GM23338 (cell line): ENCODE measurements around the gene TPK1. TPM values are rescaled to one million over a fixed set of nuclear protein-coding genes. Genes with fewer than 3 reads are reported as not detected.
A peak's percentile ranks its signal among the peaks of the same experiment; 100 is the strongest.

Source experiments
- ATAC-seq: fragments of 200-7000 bp; cut with Tn5 transposase; 3 replicates; pipeline ENCODE4 v1.9.1; 2020
- DNase-seq: peaks from one replicate; pipeline ENCODE4 v3.0.0-alpha.2; 2015; ENCODE audit warnings: low spot score
- H2AFZ ChIP-seq: fragments of 200-600 bp; sonication (generic); 2 replicates; pipeline ENCODE4 v1.8.0; 2016; ENCODE audit warnings: antibody characterized with exemption, mild to moderate bottlenecking, moderate library complexity
- H3F3A ChIP-seq: fragments of 200-600 bp; sonication (generic); replicated peaks from 2 replicates; pipeline ENCODE4 v1.8.0; 2017; ENCODE audit warnings: antibody characterized with exemption, mixed run types, low read depth
- H3K27ac ChIP-seq: fragments of 200-600 bp; sonication (generic); 2 replicates; pipeline ENCODE4 v1.6.1; 2016; ENCODE audit warnings: low read depth
- H3K27me3 ChIP-seq: fragments of 200-600 bp; sonication (generic); 2 replicates; pipeline ENCODE4 v1.8.0; 2016; ENCODE audit warnings: mild to moderate bottlenecking, mixed run types, moderate library complexity; ENCODE audit not compliant: insufficient read depth
- H3K36me3 ChIP-seq: fragments of 200-600 bp; sonication (generic); 2 replicates; pipeline ENCODE4 v1.8.0; 2016; ENCODE audit warnings: mild to moderate bottlenecking; ENCODE audit not compliant: insufficient read depth
- H3K4me1 ChIP-seq: fragments of 200-600 bp; sonication (generic); 2 replicates; pipeline ENCODE4 v1.8.0; 2016; ENCODE audit warnings: mild to moderate bottlenecking, moderate library complexity; ENCODE audit not compliant: insufficient read depth
- H3K4me2 ChIP-seq: fragments of 200-600 bp; sonication (generic); 2 replicates; pipeline ENCODE4 v1.7.1; 2017; ENCODE audit warnings: mixed run types
- H3K4me3 ChIP-seq: fragments of 200-600 bp; sonication (generic); 2 replicates; pipeline ENCODE4 v1.6.1; 2016; ENCODE audit warnings: mixed run types
- H3K79me2 ChIP-seq: fragments of 200-600 bp; sonication (generic); replicated peaks from 2 replicates; pipeline ENCODE4 v1.8.0; 2017; ENCODE audit warnings: mild to moderate bottlenecking; ENCODE audit not compliant: insufficient read depth
- H3K9me2 ChIP-seq: fragments of 200-600 bp; sonication (generic); 2 replicates; pipeline ENCODE4 v1.8.0; 2017; ENCODE audit not compliant: insufficient read depth
- H4K20me1 ChIP-seq: fragments of 200-600 bp; sonication (generic); replicated peaks from 2 replicates; pipeline ENCODE4 v1.8.0; 2017; ENCODE audit warnings: mild to moderate bottlenecking; ENCODE audit not compliant: insufficient read depth
- H3K27ac Mint-ChIP-seq: 2 replicates; pipeline ENCODE4 v1.8.0; 2020; ENCODE audit warnings: inconsistent platforms, mild to moderate bottlenecking, moderate library complexity, mixed read lengths
- H3K27me3 Mint-ChIP-seq: 3 replicates; pipeline ENCODE4 v1.8.0; 2022; ENCODE audit warnings: low read depth, mild to moderate bottlenecking, moderate library complexity, mixed read lengths, inconsistent platforms; ENCODE audit not compliant: insufficient read depth, poor library complexity
- H3K36me3 Mint-ChIP-seq: 3 replicates; pipeline ENCODE4 v1.8.0; 2021; ENCODE audit warnings: low read depth, mild to moderate bottlenecking, inconsistent platforms, moderate library complexity, mixed read lengths
- H3K4me1 Mint-ChIP-seq: 3 replicates; pipeline ENCODE4 v1.8.0; 2020; ENCODE audit warnings: mild to moderate bottlenecking, inconsistent platforms, mixed read lengths
- H3K4me3 Mint-ChIP-seq: 3 replicates; pipeline ENCODE4 v1.8.0; 2021; ENCODE audit warnings: moderate library complexity, mild to moderate bottlenecking, inconsistent platforms, mixed read lengths
- H3K9me3 Mint-ChIP-seq: 3 replicates; pipeline ENCODE4 v1.8.0; 2020; ENCODE audit warnings: moderate library complexity, mild to moderate bottlenecking, inconsistent platforms, mixed read lengths
- CREB1 ChIP-seq: fragments of 250-450 bp; sonication (Bioruptor Pico); IDR thresholded peaks from 2 replicates; pipeline ENCODE4 v1.5.0; 2020; ENCODE audit warnings: low read depth, mild to moderate bottlenecking, moderate library complexity
- CTCF ChIP-seq, 2 experiments: fragments of 200-600 bp in 1 of 2; sonication (generic) in 1 of 2; conservative IDR thresholded peaks; 2 replicates each; pipeline versions ENCODE4 v1.5.1 to v1.6.1; 2016 to 2017; ENCODE audit warnings: antibody characterized with exemption in 2 of 2, low read depth in 2 of 2, mild to moderate bottlenecking in 2 of 2, moderate library complexity in 1 of 2
- ETS1 ChIP-seq: IDR thresholded peaks from 2 replicates; pipeline ENCODE4 v1.6.1; 2016; ENCODE audit warnings: antibody characterized with exemption
- JUNB ChIP-seq: IDR thresholded peaks from one replicate; pipeline ENCODE4 v1.6.1; 2016; ENCODE audit warnings: antibody characterized with exemption; ENCODE audit not compliant: unreplicated experiment
- NANOG ChIP-seq: IDR thresholded peaks from 2 replicates; pipeline ENCODE4 v1.6.1; 2016; ENCODE audit warnings: antibody characterized with exemption, borderline replicate concordance
- POLR2AphosphoS5 ChIP-seq: IDR thresholded peaks from 2 replicates; pipeline ENCODE4 v1.6.1; 2016; ENCODE audit warnings: antibody characterized with exemption, low read depth
- ZNF331 ChIP-seq: fragments of 250-450 bp; sonication (Bioruptor Pico); IDR thresholded peaks from 2 replicates; pipeline ENCODE4 v1.5.0; 2020; ENCODE audit warnings: low read depth, mild to moderate bottlenecking, moderate library complexity
- ZNF462 ChIP-seq: fragments of 250-450 bp; sonication (Bioruptor Pico); IDR thresholded peaks from 2 replicates; pipeline ENCODE4 v1.5.0; 2020; ENCODE audit warnings: mild to moderate bottlenecking, moderate library complexity
- polyA plus RNA-seq: library from polyadenylated mRNA; unstranded; fragments of >200 nt; fragmentation: Nextera tagmentation; extraction: Ambion mirVana; gene quantifications from 2 replicates; pipeline ENCODE4 v1.2.1, GENCODE V29; 2016
- total RNA-seq: library from RNA; depleted of rRNA; stranded (reverse); fragments of >200 nt; shearing (Covaris generic); gene quantifications from 2 replicates; pipeline ENCODE4 v1.2.3, GENCODE V29; 2014

The TPK1 gene
- total and polyA plus RNA-seq, 2 experiments from 2014 or later = 2.6 to 2.9 TPM

- ATAC-seq (no peak), DNase-seq (no peak)
- no peak overlapping the region for H3K4me3 ChIP-seq
- H3K4me1 Mint-ChIP-seq = peaks cover 5% of the 10 kb centered on the region
- no peak for TF ChIP-seq CTCF (conservative IDR thresholded peaks at IDR 0.05; ENCODE audit: low read depth in 2 of 2)
- TF ChIP-seq CREB1 (CRISPR knock-in tag) = no peak
- no peaks in the 10 kb centered on the region for H3K36me3 Mint-ChIP-seq
- no peaks in the 10 kb centered on the region for H3K27me3 ChIP-seq
- H3K27ac ChIP-seq = no peak overlapping the region
- no peaks in the 10 kb centered on the region for H3K27me3 Mint-ChIP-seq
- H3K4me3 Mint-ChIP-seq = no peak overlapping the region
- no peaks in the 10 kb centered on the region for H4K20me1 ChIP-seq
- H3K27ac Mint-ChIP-seq = no peak overlapping the region
- no peak overlapping the region for H2AFZ ChIP-seq
- no peaks in the 10 kb centered on the region for H3K9me2 ChIP-seq
- no peaks in the 10 kb centered on the region for H3K79me2 ChIP-seq
- H3K4me1 ChIP-seq = peaks cover 6% of the 10 kb centered on the region; the same call in 1 of the 2 replicates
- no peaks in the 10 kb centered on the region for H3K36me3 ChIP-seq
- H3F3A ChIP-seq = no peaks in the 10 kb centered on the region
- no peaks in the 10 kb centered on the region for H3K9me3 Mint-ChIP-seq
- no peak overlapping the region for H3K4me2 ChIP-seq
These were observed 11.5 kb downstream of the TPK1 start for GRCh38 chr7:144824360-144824759.

- Mint-ChIP-seq H3K27me3 (peaks cover 2% of the 10 kb centered on the region), H3K9me3 (no peaks in the 10 kb centered on the region), H3K36me3 (no peaks in the 10 kb centered on the region), H3K27ac (no peak overlapping the region), H3K4me1 (peaks cover 5% of the 10 kb centered on the region), H3K4me3 (no peak overlapping the region)
- no peak for DNase-seq
- no peak overlapping the region for H2AFZ ChIP-seq
- peaks cover 3% of the 10 kb centered on the region; the same call in 1 of the 2 replicates for H3K9me2 ChIP-seq
- no peaks in the 10 kb centered on the region for H3K27me3 ChIP-seq
- H3K4me1 ChIP-seq = peaks cover 6% of the 10 kb centered on the region; the same call in 1 of the 2 replicates
- no peak overlapping the region for H3K4me3 ChIP-seq
- H3K79me2 ChIP-seq = no peaks in the 10 kb centered on the region
- H4K20me1 ChIP-seq = no peaks in the 10 kb centered on the region
- no peaks in the 10 kb centered on the region for H3F3A ChIP-seq
- no peaks in the 10 kb centered on the region for H3K36me3 ChIP-seq
- no peak overlapping the region for H3K27ac ChIP-seq
- ATAC-seq = peak; percentile 35; the same call in 1 of the 3 replicates
- no peak overlapping the region for H3K4me2 ChIP-seq
- TF ChIP-seq ETS1 = no peak
- TF ChIP-seq ZNF462 (CRISPR knock-in tag) = no peak
- TF ChIP-seq ZNF331 = no peak
- no peak for TF ChIP-seq CTCF (conservative IDR thresholded peaks at IDR 0.05; ENCODE audit: low read depth in 2 of 2)
- TF ChIP-seq CREB1 (CRISPR knock-in tag) = no peak
- TF ChIP-seq NANOG = no peak
- no peak for TF ChIP-seq POLR2AphosphoS5
- TF ChIP-seq JUNB = no peak
These were observed 13.6 kb downstream of the TPK1 start for GRCh38 chr7:144822223-144822622.
